M059J (cell line): ENCODE results near the gene NKX2-1. TPM values are rescaled to one million over a fixed set of nuclear protein-coding genes. Genes with fewer than 3 reads are reported as not detected.
"Not testable (repeated sequence)": the region's sequence is repeated elsewhere in the genome, so short reads cannot be mapped to it uniquely, and the experiment has no call there.

Experiments used
- DNase-seq: peaks from one replicate; pipeline ENCODE4 v3.0.0-alpha.2; 2012; ENCODE audit warnings: low read depth
- total RNA-seq: library from RNA; depleted of rRNA; stranded (reverse); fragments of >200 nt; shearing (Covaris generic); gene quantifications from 2 replicates; pipeline ENCODE4 v1.2.3, GENCODE V29; 2014

The NKX2-1 gene
- total RNA-seq, 1 experiment from 2014 or later = 0.10 TPM

DNA sequence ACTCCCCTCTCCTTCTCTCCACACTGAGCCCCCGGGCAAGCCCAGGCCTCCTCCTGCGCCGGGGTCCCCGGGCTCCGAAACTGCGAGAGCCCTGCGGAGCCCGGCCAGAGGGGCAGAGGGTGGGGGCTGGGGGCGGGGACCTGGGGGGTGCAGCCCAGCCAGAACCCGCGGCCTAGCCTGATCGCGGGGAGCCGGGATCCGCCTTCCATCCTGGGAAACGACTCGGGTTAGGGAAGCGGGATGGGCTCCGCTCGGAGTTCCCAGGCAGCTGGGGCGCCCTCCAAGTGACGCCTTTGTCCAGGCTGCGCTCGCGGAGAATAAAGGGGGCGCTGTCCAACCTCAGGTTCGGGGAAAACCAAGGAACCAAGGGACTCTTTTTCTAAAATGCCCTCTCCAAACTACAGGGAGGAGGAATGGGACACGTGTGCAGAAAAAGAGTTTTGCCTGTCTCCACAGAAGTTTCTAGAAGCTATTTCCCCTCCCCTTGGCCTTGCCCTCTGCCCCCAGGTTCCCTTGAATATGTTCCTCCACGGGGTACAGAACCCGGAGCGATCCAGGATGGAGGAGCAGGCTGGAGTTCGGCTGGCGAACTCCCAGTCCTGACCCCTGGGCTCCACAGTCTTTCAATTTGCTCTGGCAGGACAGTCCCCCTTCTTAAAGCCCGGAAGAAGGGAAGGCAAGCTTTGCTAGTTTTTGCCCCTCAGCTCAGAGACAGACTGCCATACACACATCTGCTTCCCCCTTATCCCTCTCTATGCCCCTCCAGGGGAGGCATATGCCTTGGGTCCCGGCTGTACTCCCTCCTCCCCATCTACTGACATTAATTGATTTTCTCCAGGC is 13.9 kb downstream of the NKX2-1 start:
- DNase-seq = no peak

GRCh38 chr14:36505181-36505815 is 14.7 kb downstream of the NKX2-1 start:
- DNase-seq = no peak

GRCh38 chr14:36504771-36505175 is 15.3 kb downstream of the NKX2-1 start:
- no peak for DNase-seq

DNA sequence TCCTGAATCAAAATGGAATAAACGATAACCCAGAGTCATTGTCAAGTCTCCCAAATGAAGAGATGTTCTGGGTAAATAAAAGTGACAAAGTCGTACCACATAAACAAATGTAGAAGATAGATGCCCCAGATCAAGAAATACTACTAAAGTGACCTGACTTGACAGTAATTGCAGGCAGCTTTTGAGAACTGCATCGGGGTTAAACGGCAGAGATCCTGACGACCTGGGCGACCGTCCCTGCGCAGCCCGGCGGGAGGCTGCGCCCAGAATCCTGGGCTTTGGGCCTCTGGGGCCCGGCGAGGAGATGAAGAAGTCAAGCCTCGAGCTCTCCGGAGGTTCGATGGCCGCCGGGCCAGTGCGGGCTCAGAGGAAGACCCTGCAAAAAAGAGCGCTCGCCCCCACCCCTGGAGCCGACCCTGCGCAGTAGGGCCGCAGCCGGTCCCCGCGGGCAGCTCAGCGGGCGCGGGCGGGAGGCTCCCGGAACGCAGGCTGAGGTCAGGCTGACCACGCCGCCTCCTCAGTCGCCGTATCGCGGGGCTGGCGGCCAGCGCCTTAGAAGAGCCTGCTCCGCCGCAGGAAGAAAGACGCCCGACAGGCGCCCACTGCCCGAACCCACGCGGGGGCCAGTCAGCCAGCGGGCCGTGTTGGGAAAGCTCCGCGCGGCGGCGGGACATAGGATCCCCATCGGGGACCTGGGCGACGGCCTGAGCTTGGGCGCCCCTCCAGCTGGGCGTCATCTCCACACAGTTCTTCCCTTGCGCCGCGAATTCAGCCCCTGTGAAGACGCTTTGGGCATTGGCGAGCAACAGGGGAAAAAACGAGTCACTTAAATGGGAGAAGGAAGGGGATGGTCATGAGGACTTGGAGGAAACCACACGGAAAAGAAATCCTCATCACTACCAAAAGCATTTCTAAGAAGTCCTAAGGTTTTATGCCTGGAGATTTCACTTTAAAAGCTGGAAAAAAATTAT is 16.0 kb downstream of the NKX2-1 start:
- no peak for DNase-seq

GRCh38 chr14:36502558-36503508 is 17.2 kb downstream of the NKX2-1 start:
- DNase-seq = no peak

DNA sequence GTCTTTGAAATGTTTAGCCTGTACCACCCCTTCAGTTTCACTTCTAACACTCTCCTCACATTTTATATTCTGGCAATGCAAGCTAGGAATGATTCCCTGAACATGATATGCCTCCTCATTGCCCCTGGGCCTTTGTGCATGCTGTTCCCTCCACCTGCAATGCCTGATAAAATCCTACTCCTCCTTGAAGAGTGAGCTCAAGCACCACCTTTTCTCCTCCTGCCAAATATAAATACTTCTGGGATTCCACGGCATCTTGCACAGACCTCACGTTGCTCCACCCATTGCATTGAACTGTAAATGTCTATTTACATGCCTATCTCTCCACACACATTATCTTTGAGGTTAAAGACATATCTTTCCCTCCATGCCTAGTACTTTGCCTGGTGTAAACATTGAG is 21.1 kb downstream of the NKX2-1 start:
- DNase-seq = no peak

- no peak for DNase-seq
Observed at GRCh38 chr14:36496346-36496745, 23.7 kb downstream of the NKX2-1 start.

- DNase-seq = no peak
Observed at GRCh38 chr14:36495666-36496065, 24.4 kb downstream of the NKX2-1 start.

GRCh38 chr14:36493761-36494160 is 26.3 kb downstream of the NKX2-1 start:
- DNase-seq = no peak

GRCh38 chr14:36485773-36486172 is 34.3 kb downstream of the NKX2-1 start:
- no peak for DNase-seq

DNA sequence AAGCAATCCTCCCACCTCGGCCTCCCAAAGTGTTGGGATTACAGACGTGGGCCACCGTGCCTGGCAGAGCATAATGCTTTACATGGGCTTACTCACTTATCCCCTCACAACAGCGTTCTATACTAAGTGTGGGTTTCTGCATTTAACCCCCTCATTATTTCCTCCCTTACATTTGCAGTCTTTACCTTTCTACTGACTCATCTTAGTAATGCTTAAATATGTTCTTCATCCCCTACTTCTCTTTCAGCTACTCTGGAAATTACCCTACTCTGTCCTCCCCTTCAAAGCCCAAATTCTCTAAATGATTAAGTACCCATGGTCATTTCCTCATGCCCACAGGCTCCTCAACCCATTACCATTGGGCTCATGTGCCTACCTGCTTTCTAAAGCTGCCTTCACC is 40.7 kb downstream of the NKX2-1 start:
- no peak for DNase-seq

DNA sequence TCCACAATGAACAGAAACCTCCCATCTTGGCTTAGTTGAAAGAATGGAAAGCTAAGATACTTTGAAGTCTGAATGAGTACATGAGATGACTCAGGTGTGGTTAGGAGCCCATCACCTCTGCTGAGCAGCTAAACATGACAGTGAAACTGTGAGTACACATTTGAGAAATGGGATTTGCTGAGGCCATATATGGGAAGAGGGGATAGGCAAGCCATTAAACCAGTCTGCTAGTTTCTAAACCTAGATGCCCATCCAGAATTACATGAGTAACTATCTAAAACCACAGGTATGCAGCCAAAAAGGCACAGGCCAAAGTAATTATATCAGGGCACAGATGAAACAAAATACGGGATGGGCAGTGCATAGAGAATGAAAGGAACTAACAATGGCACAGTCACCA is 41.2 kb downstream of the NKX2-1 start:
- DNase-seq = peak; percentile 61

DNA sequence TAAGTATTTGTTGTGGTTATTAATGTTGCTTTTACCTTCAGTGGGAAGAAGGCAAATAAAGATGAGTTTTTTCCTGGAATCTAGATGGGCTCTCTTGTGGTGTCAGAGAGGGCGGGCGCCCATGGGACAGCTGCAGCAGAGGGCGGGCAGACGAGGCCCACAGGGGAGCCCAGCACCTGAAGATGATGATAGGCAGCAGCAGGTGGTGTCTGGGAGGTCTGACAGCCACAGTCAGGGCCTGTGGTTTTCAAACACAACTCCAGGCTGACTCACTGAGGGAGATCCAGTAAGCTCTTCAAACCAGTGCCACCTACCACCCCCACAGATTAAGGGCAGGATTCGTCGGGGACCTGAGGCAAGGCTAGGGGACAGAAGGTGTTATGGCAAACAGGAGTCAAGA is 42.8 kb downstream of the NKX2-1 start:
- DNase-seq = peak; percentile 40

DNA sequence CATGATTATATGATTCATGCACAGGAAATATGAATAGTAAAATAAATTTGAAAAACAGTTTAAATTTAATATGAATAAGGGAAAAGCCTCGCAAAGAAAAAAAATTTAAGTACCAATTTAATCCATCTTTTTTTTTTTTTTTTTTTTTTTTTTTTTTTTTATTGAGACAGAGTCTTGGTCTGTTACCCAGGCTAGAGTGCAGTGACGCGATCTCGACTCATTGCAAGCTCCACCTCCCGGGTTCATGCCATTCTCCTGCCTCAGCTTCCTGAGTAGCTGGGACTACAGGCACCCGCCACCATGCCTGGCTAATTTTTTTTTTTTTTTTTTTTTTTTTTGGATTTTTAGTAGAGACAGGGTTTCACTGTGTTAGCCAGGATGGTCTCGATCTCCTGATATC is 44.0 kb downstream of the NKX2-1 start:
- not testable (repeated sequence) for DNase-seq

GRCh38 chr14:36474593-36474992 is 45.4 kb downstream of the NKX2-1 start:
- DNase-seq = no peak

- no peak for DNase-seq
Observed at GRCh38 chr14:36471431-36471830, 48.6 kb downstream of the NKX2-1 start.

DNA sequence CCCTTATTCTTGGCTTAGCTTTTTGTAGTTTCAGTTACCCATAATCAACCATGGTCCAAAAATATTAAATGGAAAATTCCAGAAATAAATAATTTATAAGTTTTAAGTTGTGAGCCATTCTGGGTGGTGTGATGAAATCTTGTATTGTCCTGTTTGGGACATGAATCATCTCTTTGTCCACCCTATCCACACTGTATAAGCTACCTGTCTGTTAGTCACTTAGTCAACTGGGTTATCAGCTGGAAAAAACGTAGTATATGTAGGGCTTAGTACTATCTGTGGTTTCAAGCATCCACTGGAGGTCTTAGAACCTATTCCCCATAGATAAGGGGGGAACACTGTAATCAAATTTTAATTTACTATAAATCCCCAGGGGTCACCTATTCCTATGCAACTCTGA is 52.7 kb downstream of the NKX2-1 start:
- no peak for DNase-seq
